Measurements from ENCODE around the gene WWOX.

Gene WWOX

GRCh38 chr16:78836802-78837491, 737.5 kb downstream of the WWOX start:
- Histone ChIP-seq H3K9ac (ENCODE audit: low read depth, low read length) (no peak overlapping the region), H3K4me2 (ENCODE audit: insufficient read depth, low read length) (no peak overlapping the region), H2AFZ (ENCODE audit: low read depth, low read length) (no peak overlapping the region), H3K4me3 (ENCODE audit: low read depth in 1 of 2, low read length in 2 of 2) (no peak overlapping the region), H3K4me1 (ENCODE audit: insufficient read depth, low read length) (no peaks in the 10 kb centered on the region), H3K27me3 (ENCODE audit: insufficient read depth, low read length, poor library complexity) (no peaks in the 10 kb centered on the region), H3K9me3 (ENCODE audit: insufficient read depth, low read length, severe bottlenecking) (no peaks in the 10 kb centered on the region), H3K27ac (ENCODE audit: low read length) (no peak overlapping the region), H3K36me3 (ENCODE audit: insufficient read depth, low read length) (no peaks in the 10 kb centered on the region), H4K20me1 (ENCODE audit: insufficient read depth, low read length) (no peaks in the 10 kb centered on the region), H3K79me2 (ENCODE audit: insufficient read depth, low read length) (no peaks in the 10 kb centered on the region)
- no peak for ATAC-seq (ENCODE audit: insufficient read depth, low read depth)
- no peak for TF ChIP-seq EZH2 (IDR thresholded peaks at IDR 0.05; ENCODE audit: borderline replicate concordance, low read depth, low read length, severe bottlenecking)
- TF ChIP-seq, protein P1, sequence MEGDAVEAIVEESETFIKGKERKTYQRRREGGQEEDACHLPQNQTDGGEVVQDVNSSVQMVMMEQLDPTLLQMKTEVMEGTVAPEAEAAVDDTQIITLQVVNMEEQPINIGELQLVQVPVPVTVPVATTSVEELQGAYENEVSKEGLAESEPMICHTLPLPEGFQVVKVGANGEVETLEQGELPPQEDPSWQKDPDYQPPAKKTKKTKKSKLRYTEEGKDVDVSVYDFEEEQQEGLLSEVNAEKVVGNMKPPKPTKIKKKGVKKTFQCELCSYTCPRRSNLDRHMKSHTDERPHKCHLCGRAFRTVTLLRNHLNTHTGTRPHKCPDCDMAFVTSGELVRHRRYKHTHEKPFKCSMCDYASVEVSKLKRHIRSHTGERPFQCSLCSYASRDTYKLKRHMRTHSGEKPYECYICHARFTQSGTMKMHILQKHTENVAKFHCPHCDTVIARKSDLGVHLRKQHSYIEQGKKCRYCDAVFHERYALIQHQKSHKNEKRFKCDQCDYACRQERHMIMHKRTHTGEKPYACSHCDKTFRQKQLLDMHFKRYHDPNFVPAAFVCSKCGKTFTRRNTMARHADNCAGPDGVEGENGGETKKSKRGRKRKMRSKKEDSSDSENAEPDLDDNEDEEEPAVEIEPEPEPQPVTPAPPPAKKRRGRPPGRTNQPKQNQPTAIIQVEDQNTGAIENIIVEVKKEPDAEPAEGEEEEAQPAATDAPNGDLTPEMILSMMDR (IDR thresholded peaks at IDR 0.05; ENCODE audit: borderline replicate concordance, extremely low read depth, low read length, poor library complexity, severe bottlenecking): no peak
- no peak for DNase-seq

- TF ChIP-seq, protein P1 (IDR thresholded peaks at IDR 0.05; ENCODE audit: borderline replicate concordance, extremely low read depth, low read length, poor library complexity, severe bottlenecking): no peak
- no peak for TF ChIP-seq EZH2 (IDR thresholded peaks at IDR 0.05; ENCODE audit: borderline replicate concordance, low read depth, low read length, severe bottlenecking)
- no peaks in the 10 kb centered on the region for H4K20me1 ChIP-seq (ENCODE audit: insufficient read depth, low read length)
- H3K9ac ChIP-seq (ENCODE audit: low read depth, low read length): no peak overlapping the region
- H3K27ac ChIP-seq (ENCODE audit: low read length): no peak overlapping the region
- no peaks in the 10 kb centered on the region for H3K36me3 ChIP-seq (ENCODE audit: insufficient read depth, low read length)
- no peaks in the 10 kb centered on the region for H3K79me2 ChIP-seq (ENCODE audit: insufficient read depth, low read length)
- no peaks in the 10 kb centered on the region for H3K27me3 ChIP-seq (ENCODE audit: insufficient read depth, low read length, poor library complexity)
- DNase-seq (no peak), ATAC-seq (ENCODE audit: insufficient read depth, low read depth) (no peak)
- H2AFZ ChIP-seq (ENCODE audit: low read depth, low read length): no peak overlapping the region
- no peaks in the 10 kb centered on the region for H3K4me1 ChIP-seq (ENCODE audit: insufficient read depth, low read length)
- H3K4me3 ChIP-seq (ENCODE audit: low read depth in 1 of 2, low read length in 2 of 2): no peak overlapping the region
- H3K4me2 ChIP-seq (ENCODE audit: insufficient read depth, low read length): no peak overlapping the region
- no peaks in the 10 kb centered on the region for H3K9me3 ChIP-seq (ENCODE audit: insufficient read depth, low read length, severe bottlenecking)
Measured at GRCh38 chr16:78837706-78838105, 738.3 kb downstream of the WWOX start.

DNA sequence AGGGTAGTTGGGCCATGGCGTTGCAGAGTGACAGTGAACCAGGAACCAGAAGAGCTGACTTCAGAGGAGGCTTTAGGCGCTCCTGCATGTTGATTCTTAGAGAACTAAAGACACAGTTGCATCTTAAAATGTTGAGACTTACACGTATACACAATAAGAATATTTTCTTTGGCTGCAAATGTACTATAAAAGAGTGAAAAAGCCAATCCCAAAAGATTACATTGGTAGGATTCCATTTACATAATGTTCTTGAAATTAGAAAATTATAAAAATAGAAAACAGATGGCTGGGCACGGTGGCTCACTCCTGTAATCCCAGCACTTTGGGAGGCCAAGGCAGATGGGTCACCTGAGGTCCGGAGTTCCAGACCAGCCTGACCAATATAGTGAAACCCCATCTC, 738.8 kb downstream of the WWOX start:
- Histone ChIP-seq H2AFZ (ENCODE audit: low read depth, low read length) (no peak overlapping the region), H3K79me2 (ENCODE audit: insufficient read depth, low read length) (no peaks in the 10 kb centered on the region), H3K27me3 (ENCODE audit: insufficient read depth, low read length, poor library complexity) (no peaks in the 10 kb centered on the region), H3K9ac (ENCODE audit: low read depth, low read length) (no peak overlapping the region), H3K9me3 (ENCODE audit: insufficient read depth, low read length, severe bottlenecking) (no peaks in the 10 kb centered on the region), H4K20me1 (ENCODE audit: insufficient read depth, low read length) (no peaks in the 10 kb centered on the region), H3K4me2 (ENCODE audit: insufficient read depth, low read length) (no peak overlapping the region), H3K36me3 (ENCODE audit: insufficient read depth, low read length) (no peaks in the 10 kb centered on the region), H3K27ac (ENCODE audit: low read length) (no peak overlapping the region), H3K4me1 (ENCODE audit: insufficient read depth, low read length) (no peaks in the 10 kb centered on the region), H3K4me3 (ENCODE audit: low read depth in 1 of 2, low read length in 2 of 2) (no peak overlapping the region)
- TF ChIP-seq EZH2 (IDR thresholded peaks at IDR 0.05; ENCODE audit: borderline replicate concordance, low read depth, low read length, severe bottlenecking): no peak
- TF ChIP-seq, protein P1 (IDR thresholded peaks at IDR 0.05; ENCODE audit: borderline replicate concordance, extremely low read depth, low read length, poor library complexity, severe bottlenecking): no peak
- DNase-seq (no peak), ATAC-seq (ENCODE audit: insufficient read depth, low read depth) (no peak)
